ENCODE measurements around the gene SHROOM2.

Gene SHROOM2

GRCh38 chrX:9867226-9867625, 81.0 kb downstream of the SHROOM2 start:
- Histone ChIP-seq H3K27ac (ENCODE audit: low read depth, low read length) (no peak overlapping the region), H3K4me1 (ENCODE audit: control insufficient read depth, insufficient read depth, low read length) (peaks cover 21% of the 10 kb centered on the region), H3K9ac (ENCODE audit: low read depth, low read length) (no peak overlapping the region), H3K9me3 (ENCODE audit: control insufficient read depth, insufficient read depth, low read length) (no peaks in the 10 kb centered on the region), H3K36me3 (ENCODE audit: control insufficient read depth, insufficient read depth, low read length) (0 out of 2 replicates have a peak, but pooled peaks cover 3% of the 10 kb centered on the region), H3K4me3 (ENCODE audit: low read depth, low read length) (no peak overlapping the region), H3K27me3 (ENCODE audit: control insufficient read depth, insufficient read depth, low read length) (no peaks in the 10 kb centered on the region)

- no peak overlapping the region for H3K4me3 ChIP-seq (ENCODE audit: low read depth, low read length)
- 0 out of 2 replicates have a peak, but pooled peaks cover 3% of the 10 kb centered on the region for H3K36me3 ChIP-seq (ENCODE audit: control insufficient read depth, insufficient read depth, low read length)
- H3K9me3 ChIP-seq (ENCODE audit: control insufficient read depth, insufficient read depth, low read length) = no peaks in the 10 kb centered on the region
- no peak overlapping the region for H3K27ac ChIP-seq (ENCODE audit: low read depth, low read length)
- H3K27me3 ChIP-seq (ENCODE audit: control insufficient read depth, insufficient read depth, low read length) = no peaks in the 10 kb centered on the region
- peaks cover 21% of the 10 kb centered on the region for H3K4me1 ChIP-seq (ENCODE audit: control insufficient read depth, insufficient read depth, low read length)
- H3K9ac ChIP-seq (ENCODE audit: low read depth, low read length) = no peak overlapping the region
Measured at GRCh38 chrX:9867753-9868152, 81.5 kb downstream of the SHROOM2 start.

GRCh38 chrX:9871701-9872268, 85.6 kb downstream of the SHROOM2 start:
- peaks cover 10% of the 10 kb centered on the region for H3K4me1 ChIP-seq (ENCODE audit: control insufficient read depth, insufficient read depth, low read length)
- H3K9ac ChIP-seq (ENCODE audit: low read depth, low read length) = no peak overlapping the region
- H3K9me3 ChIP-seq (ENCODE audit: control insufficient read depth, insufficient read depth, low read length) = no peaks in the 10 kb centered on the region
- no peak overlapping the region for H3K4me3 ChIP-seq (ENCODE audit: low read depth, low read length)
- no peaks in the 10 kb centered on the region for H3K36me3 ChIP-seq (ENCODE audit: control insufficient read depth, insufficient read depth, low read length)
- H3K27ac ChIP-seq (ENCODE audit: low read depth, low read length) = no peak overlapping the region
- no peaks in the 10 kb centered on the region for H3K27me3 ChIP-seq (ENCODE audit: control insufficient read depth, insufficient read depth, low read length)

DNA sequence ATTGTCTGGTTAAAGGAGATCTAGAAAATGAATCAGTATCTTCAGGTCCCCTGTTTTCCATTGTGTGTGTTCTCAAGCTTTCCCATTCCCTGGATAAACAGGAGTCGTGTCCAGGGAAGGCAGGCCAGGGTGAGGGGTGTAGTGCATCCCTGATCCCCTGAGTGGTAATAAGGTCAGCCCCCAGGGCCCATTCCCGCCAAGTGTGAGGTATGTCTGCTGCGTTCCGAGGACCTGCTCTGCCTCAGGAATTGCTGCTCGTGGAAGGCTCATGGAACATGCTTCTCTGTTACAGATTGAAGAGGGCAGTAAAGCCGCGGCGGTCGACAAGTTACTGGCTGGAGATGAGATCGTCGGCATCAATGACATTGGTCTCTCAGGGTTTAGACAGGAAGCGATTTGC, 87.1 kb downstream of the SHROOM2 start:
- no peaks in the 10 kb centered on the region for H3K27me3 ChIP-seq (ENCODE audit: control insufficient read depth, insufficient read depth, low read length)
- H3K9me3 ChIP-seq (ENCODE audit: control insufficient read depth, insufficient read depth, low read length) = no peaks in the 10 kb centered on the region
- peaks cover 8% of the 10 kb centered on the region; the same call in 1 of the 2 replicates for H3K4me1 ChIP-seq (ENCODE audit: control insufficient read depth, insufficient read depth, low read length)
- no peak overlapping the region for H3K4me3 ChIP-seq (ENCODE audit: low read depth, low read length)
- H3K9ac ChIP-seq (ENCODE audit: low read depth, low read length) = no peak overlapping the region
- H3K36me3 ChIP-seq (ENCODE audit: control insufficient read depth, insufficient read depth, low read length) = no peaks in the 10 kb centered on the region
- no peak overlapping the region for H3K27ac ChIP-seq (ENCODE audit: low read depth, low read length)

- H3K9me3 ChIP-seq (ENCODE audit: control insufficient read depth, insufficient read depth, low read length) = no peaks in the 10 kb centered on the region
- peaks cover 9% of the 10 kb centered on the region; the same call in 1 of the 2 replicates for H3K4me1 ChIP-seq (ENCODE audit: control insufficient read depth, insufficient read depth, low read length)
- no peak overlapping the region for H3K9ac ChIP-seq (ENCODE audit: low read depth, low read length)
- no peak overlapping the region for H3K27ac ChIP-seq (ENCODE audit: low read depth, low read length)
- H3K36me3 ChIP-seq (ENCODE audit: control insufficient read depth, insufficient read depth, low read length) = no peaks in the 10 kb centered on the region
- H3K4me3 ChIP-seq (ENCODE audit: low read depth, low read length) = no peak overlapping the region
- no peaks in the 10 kb centered on the region for H3K27me3 ChIP-seq (ENCODE audit: control insufficient read depth, insufficient read depth, low read length)
Measured at GRCh38 chrX:9873952-9874351, 87.7 kb downstream of the SHROOM2 start.

GRCh38 chrX:9874483-9874882, 88.3 kb downstream of the SHROOM2 start:
- Histone ChIP-seq H3K36me3 (ENCODE audit: control insufficient read depth, insufficient read depth, low read length) (no peaks in the 10 kb centered on the region), H3K9ac (ENCODE audit: low read depth, low read length) (no peak overlapping the region), H3K9me3 (ENCODE audit: control insufficient read depth, insufficient read depth, low read length) (no peaks in the 10 kb centered on the region), H3K27ac (ENCODE audit: low read depth, low read length) (no peak overlapping the region), H3K4me3 (ENCODE audit: low read depth, low read length) (no peak overlapping the region), H3K27me3 (ENCODE audit: control insufficient read depth, insufficient read depth, low read length) (no peaks in the 10 kb centered on the region), H3K4me1 (ENCODE audit: control insufficient read depth, insufficient read depth, low read length) (peaks cover 9% of the 10 kb centered on the region; the same call in 1 of the 2 replicates)

DNA sequence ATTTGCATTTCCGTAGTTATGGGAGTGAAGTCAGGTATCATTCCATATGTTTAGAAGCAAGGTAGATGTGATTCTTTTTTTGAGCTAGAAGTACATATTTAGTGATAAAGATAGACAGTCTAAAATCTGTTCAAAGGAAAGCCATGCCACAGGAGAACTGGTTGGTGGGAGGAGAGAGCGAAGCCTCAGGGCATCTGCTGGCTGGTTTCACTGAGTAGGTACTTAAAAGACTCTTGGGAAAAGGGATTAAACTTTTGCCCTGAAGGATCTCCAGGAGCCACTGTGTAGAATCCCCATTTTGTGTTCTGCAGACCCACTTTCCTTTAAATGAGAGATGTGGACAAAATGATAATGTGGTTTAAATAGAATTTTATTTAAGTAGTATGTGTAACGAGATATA, 89.6 kb downstream of the SHROOM2 start:
- Histone ChIP-seq H3K27ac (ENCODE audit: low read depth, low read length) (no peak overlapping the region), H3K9ac (ENCODE audit: low read depth, low read length) (no peak overlapping the region), H3K36me3 (ENCODE audit: control insufficient read depth, insufficient read depth, low read length) (no peaks in the 10 kb centered on the region), H3K27me3 (ENCODE audit: control insufficient read depth, insufficient read depth, low read length) (no peaks in the 10 kb centered on the region), H3K9me3 (ENCODE audit: control insufficient read depth, insufficient read depth, low read length) (no peaks in the 10 kb centered on the region), H3K4me1 (ENCODE audit: control insufficient read depth, insufficient read depth, low read length) (peaks cover 8% of the 10 kb centered on the region; the same call in 1 of the 2 replicates), H3K4me3 (ENCODE audit: low read depth, low read length) (no peak overlapping the region)

DNA sequence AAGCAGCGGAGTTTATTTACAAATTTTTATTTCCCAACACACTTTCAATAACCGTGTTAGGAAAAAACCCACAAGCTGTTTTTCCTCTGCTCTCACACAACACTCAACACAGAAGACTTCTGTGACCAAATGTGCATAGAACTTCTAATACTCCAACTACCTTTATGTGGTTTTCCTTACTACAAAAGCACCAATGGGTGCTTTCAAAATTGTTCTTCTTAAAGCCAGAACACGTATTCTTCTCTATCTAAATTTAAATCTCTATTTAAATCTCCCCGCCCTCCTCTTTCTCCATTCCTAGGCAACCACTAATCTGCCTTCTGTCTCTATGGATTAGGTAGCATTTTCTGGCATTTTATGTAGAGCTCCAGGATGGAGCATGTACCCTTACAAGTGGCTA, 90.0 kb downstream of the SHROOM2 start:
- Histone ChIP-seq H3K27ac (ENCODE audit: low read depth, low read length) (no peak overlapping the region), H3K9ac (ENCODE audit: low read depth, low read length) (no peak overlapping the region), H3K4me3 (ENCODE audit: low read depth, low read length) (no peak overlapping the region), H3K9me3 (ENCODE audit: control insufficient read depth, insufficient read depth, low read length) (no peaks in the 10 kb centered on the region), H3K36me3 (ENCODE audit: control insufficient read depth, insufficient read depth, low read length) (no peaks in the 10 kb centered on the region), H3K27me3 (ENCODE audit: control insufficient read depth, insufficient read depth, low read length) (no peaks in the 10 kb centered on the region), H3K4me1 (ENCODE audit: control insufficient read depth, insufficient read depth, low read length) (peaks cover 6% of the 10 kb centered on the region; the same call in 1 of the 2 replicates)

DNA sequence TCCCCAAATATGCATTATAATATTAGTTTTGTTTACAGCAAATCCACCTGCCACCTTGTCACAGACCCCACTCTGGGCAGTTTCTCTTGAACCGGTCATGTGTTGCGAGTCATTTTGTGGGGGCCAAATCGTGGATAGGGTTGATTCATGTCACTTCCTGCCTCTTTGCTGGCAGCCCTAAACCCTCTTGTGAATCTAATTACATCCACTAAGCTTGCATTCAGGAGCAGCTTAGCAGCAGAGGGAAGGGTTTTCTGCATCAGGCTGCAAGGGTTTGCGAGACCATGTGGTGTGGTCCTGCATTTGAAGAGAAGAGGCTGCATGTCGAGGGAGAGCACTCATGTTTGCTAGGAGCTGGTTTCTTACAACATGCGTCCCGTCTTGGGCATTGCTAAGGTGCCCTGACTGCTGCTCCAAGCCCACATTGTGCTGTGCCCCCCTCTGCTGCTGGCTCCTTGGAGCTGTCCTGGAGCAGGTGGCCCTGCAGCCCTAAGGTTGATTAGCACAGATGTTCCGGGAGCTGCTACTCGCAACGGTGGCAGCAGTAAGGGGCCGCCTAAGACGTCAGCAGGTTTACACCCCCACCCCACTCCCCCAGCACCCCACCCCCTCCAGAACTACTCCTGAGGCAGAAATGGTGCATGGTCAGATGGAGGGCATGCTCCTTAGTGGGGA, 92.1 kb downstream of the SHROOM2 start:
- Histone ChIP-seq H3K9ac (ENCODE audit: low read depth, low read length) (no peak overlapping the region), H3K36me3 (ENCODE audit: control insufficient read depth, insufficient read depth, low read length) (no peaks in the 10 kb centered on the region), H3K9me3 (ENCODE audit: control insufficient read depth, insufficient read depth, low read length) (no peaks in the 10 kb centered on the region), H3K4me3 (ENCODE audit: low read depth, low read length) (no peak overlapping the region), H3K27ac (ENCODE audit: low read depth, low read length) (peak overlapping the region; percentile 31), H3K4me1 (ENCODE audit: control insufficient read depth, insufficient read depth, low read length) (peaks cover 9% of the 10 kb centered on the region; the same call in 1 of the 2 replicates), H3K27me3 (ENCODE audit: control insufficient read depth, insufficient read depth, low read length) (no peaks in the 10 kb centered on the region)

GRCh38 chrX:9880237-9880636, 94.0 kb downstream of the SHROOM2 start:
- H3K9me3 ChIP-seq (ENCODE audit: control insufficient read depth, insufficient read depth, low read length) = no peaks in the 10 kb centered on the region
- no peak overlapping the region for H3K27ac ChIP-seq (ENCODE audit: low read depth, low read length)
- H3K27me3 ChIP-seq (ENCODE audit: control insufficient read depth, insufficient read depth, low read length) = no peaks in the 10 kb centered on the region
- no peak overlapping the region for H3K4me3 ChIP-seq (ENCODE audit: low read depth, low read length)
- no peak overlapping the region for H3K9ac ChIP-seq (ENCODE audit: low read depth, low read length)
- H3K4me1 ChIP-seq (ENCODE audit: control insufficient read depth, insufficient read depth, low read length) = peaks cover 9% of the 10 kb centered on the region; the same call in 1 of the 2 replicates
- H3K36me3 ChIP-seq (ENCODE audit: control insufficient read depth, insufficient read depth, low read length) = no peaks in the 10 kb centered on the region

DNA sequence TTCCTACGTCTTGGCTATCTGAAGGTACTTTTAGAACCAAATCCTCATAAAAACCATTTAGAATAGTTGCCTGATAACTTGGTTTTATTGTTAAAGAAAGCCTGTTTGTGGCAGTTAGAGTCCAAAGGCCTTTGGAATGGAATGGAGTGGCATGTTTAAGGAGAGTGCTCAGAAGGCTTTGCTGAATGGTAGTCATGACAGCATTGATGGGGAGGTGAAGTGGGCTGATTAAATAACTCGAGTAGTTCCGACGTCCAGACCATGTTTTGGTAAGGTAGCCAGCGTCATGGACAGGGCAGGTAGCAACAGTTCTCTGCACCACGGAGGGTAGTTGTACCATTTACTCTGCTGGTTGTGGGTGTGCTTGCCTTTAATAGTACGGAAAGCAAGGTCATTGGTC, 94.6 kb downstream of the SHROOM2 start:
- no peak overlapping the region for H3K9ac ChIP-seq (ENCODE audit: low read depth, low read length)

More for the DNA sequence above, 94.6 kb downstream of the SHROOM2 start:
- no peaks in the 10 kb centered on the region for H3K9me3 ChIP-seq (ENCODE audit: control insufficient read depth, insufficient read depth, low read length)
- no peak overlapping the region for H3K27ac ChIP-seq (ENCODE audit: low read depth, low read length)
- H3K4me1 ChIP-seq (ENCODE audit: control insufficient read depth, insufficient read depth, low read length) = peaks cover 9% of the 10 kb centered on the region; the same call in 1 of the 2 replicates
- no peaks in the 10 kb centered on the region for H3K27me3 ChIP-seq (ENCODE audit: control insufficient read depth, insufficient read depth, low read length)
- 0 out of 2 replicates have a peak, but pooled peaks cover 3% of the 10 kb centered on the region for H3K36me3 ChIP-seq (ENCODE audit: control insufficient read depth, insufficient read depth, low read length)
- H3K4me3 ChIP-seq (ENCODE audit: low read depth, low read length) = no peak overlapping the region
